ENCODE results near the gene C19orf12.
A peak's percentile ranks its signal among the peaks of the same experiment; 100 is the strongest.

C19orf12 gene

DNA sequence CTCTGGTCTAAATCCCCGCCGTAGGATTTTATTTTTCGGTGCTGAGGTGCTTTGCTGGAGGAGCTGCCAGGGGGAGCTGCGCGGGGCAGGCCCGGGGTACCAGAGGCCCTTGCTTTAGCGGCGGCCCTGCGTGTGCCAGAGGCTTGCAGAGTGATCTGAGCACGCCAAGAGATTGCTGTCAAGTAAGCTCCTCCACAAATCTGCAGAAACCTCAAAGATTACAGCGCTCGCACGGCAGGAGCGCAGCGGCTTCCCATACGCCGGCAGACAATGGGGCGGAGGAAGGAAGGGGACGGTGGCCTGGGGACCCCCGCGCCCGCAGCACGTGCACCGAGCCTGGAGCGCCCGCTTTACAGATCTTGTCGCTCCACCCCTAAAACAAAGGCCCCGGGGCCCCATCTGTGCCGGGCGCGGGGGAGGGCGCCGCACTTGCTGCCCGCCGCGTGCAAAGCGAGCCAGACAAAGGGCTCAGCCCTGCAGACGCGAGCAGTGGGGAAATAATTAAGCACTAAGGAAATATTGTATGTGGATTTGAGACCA lies 9.1 kb upstream of the C19orf12 start:
- no peak for TF ChIP-seq CTCF (IDR thresholded peaks at IDR 0.05; ENCODE audit: insufficient read depth, low read length, missing control alignments)
- ChIA-PET CTCF (interaction anchor here (1.7 to 3.2 kb wide), 4 partner anchors 8 to 149 kb away, joined by 5 to 23 read pairs (median 13); partner anchors contain the start of gene C19orf12), POLR2A (no interaction called here)
- peak overlapping the region; percentile 34 for H3K4me3 ChIP-seq (ENCODE audit: low read depth, low read length)
- DNase-seq (ENCODE audit: low read depth, low spot score) = no peak

- no peak overlapping the region for H3K4me3 ChIP-seq (ENCODE audit: low read depth, low read length)
- ChIA-PET POLR2A (interaction anchor here (0.9 to 1.1 kb wide), 3 partner anchors 107 to 134 kb away, joined by 3 to 10 read pairs (median 9); partner anchors contain the start of gene POP4), CTCF (interaction anchor here (0.7 to 15.7 kb wide), 37 partner anchors 8 to 933 kb away, joined by 3 to 647 read pairs (median 6); partner anchors contain the start of genes PLEKHF1 and POP4)
- TF ChIP-seq CTCF (IDR thresholded peaks at IDR 0.05; ENCODE audit: insufficient read depth, low read length, missing control alignments) = no peak
- no peak for DNase-seq (ENCODE audit: low read depth, low spot score)
These were observed 2.0 kb upstream of the C19orf12 start for GRCh38 chr19:29717051-29717450.

DNA sequence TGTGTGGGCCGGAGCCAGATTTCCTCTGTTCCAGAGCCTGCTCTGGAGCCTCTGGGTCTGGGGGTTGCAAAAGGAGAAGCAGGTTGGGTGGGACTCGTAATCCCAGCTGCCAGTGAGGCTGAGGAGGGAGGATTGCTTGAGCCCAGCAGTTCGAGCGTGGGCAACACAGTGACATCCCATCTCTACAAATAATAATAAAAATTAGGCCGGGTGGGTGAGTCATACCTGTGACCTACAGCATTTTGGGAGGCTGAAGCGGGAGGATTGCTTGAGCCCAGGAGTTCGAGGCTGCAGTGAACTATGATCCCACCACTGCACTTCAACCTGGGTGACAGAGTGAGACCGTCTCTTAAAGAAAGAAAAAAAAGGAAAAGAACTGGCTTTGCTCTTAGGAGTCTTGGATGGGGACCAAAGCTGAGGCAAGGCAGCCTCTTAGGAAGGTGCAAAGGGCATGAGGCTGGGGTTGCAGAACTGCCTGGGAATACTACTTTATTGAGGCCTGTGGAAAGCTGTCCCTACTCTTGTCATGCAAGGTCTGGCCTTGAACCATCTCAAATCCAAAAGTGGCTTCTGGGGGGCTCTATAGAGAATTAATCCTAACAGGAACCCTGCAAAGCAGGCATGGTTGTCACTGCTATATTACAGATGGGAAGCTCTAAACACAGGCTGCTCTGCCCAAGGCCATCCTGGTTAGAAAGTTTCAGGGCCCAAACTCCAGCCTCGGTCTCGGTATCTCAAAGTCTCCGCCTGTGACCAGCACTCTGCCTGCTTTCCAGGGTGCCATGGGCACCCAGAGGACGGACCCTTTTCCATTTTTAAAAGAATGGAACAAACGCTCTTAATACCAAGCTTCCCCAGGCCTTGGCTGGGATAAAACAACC lies 880 bp upstream of the C19orf12 start:
- TF ChIP-seq CTCF (IDR thresholded peaks at IDR 0.05; ENCODE audit: insufficient read depth, low read length, missing control alignments) = no peak
- CTCF ChIA-PET = interaction anchor here (0.7 to 15.7 kb wide), 45 partner anchors 9 to 934 kb away, joined by 3 to 647 read pairs (median 5); partner anchors contain the start of genes PLEKHF1 and POP4
- POLR2A ChIA-PET = interaction anchor here (0.6 to 1.5 kb wide), 7 partner anchors 99 to 132 kb away, joined by 3 to 10 read pairs (median 3); partner anchors contain the start of gene POP4
- DNase-seq (ENCODE audit: low read depth, low spot score) = no peak
- peak overlapping the region; percentile 82 for H3K4me3 ChIP-seq (ENCODE audit: low read depth, low read length)

DNA sequence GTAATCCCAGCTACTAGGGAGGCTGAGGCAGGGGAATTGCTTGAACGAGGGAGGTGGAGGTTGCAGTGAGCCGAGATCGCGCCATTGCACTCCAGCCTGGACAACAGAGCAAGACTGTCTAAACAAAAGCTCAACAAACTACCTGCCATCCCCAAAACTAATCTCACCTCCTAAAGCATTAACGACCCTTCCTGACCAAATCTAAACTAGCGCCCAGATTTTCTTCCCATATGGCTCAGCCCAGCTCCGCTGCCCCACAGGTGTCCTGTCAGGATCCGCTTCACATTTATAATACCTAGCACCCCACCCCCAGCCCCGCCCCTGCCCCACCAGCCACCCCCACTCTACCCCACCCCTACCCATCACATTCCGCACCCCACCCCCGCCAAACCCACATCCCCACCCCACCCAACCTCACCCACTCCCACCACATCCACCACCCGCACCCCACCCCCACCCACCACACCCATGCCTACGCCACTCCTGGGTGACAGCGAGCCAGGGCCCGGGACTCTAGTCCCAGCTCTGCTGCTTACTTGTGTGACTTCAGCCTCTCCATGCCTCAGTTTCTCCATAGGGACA lies 599 bp downstream of the C19orf12 start:
- ChIA-PET CTCF (interaction anchor here (0.6 to 15.7 kb wide), 14 partner anchors 7 to 102 kb away, joined by 3 to 647 read pairs (median 5); partner anchors contain the start of genes PLEKHF1 and POP4), POLR2A (interaction anchor here (0.5 to 1.5 kb wide), 8 partner anchors 52 to 1399 kb away, joined by 3 to 6 read pairs (median 3); partner anchors contain the start of genes POP4 and URI1)
- H3K4me3 ChIP-seq (ENCODE audit: low read depth, low read length) = peak overlapping the region; percentile 82
- TF ChIP-seq CTCF (IDR thresholded peaks at IDR 0.05; ENCODE audit: insufficient read depth, low read length, missing control alignments) = no peak
- DNase-seq (ENCODE audit: low read depth, low spot score) = no peak

- ChIA-PET CTCF (interaction anchor here (0.7 to 15.7 kb wide), 5 partner anchors 8 to 100 kb away, joined by 3 to 647 read pairs (median 5); partner anchors contain the start of gene POP4), POLR2A (interaction anchor here (1.1 to 1.2 kb wide), 2 partner anchors 14 to 103 kb away, joined by 3 to 6 read pairs; no protein-coding TSS in a partner anchor)
- no peak for DNase-seq (ENCODE audit: low read depth, low spot score)
- H3K4me3 ChIP-seq (ENCODE audit: low read depth, low read length) = no peak overlapping the region
- TF ChIP-seq CTCF (IDR thresholded peaks at IDR 0.05; ENCODE audit: insufficient read depth, low read length, missing control alignments) = no peak
These were observed 2.1 kb downstream of the C19orf12 start for GRCh38 chr19:29712744-29713516.
